COLO829 (cell line): ENCODE measurements around the gene ADARB2.

Experiments
- DNase-seq: peaks from one replicate; pipeline ENCODE4 v3.0.0; 2012; ENCODE audit warnings: low spot score

The ADARB2 gene

GRCh38 chr10:1394155-1394912 is 343.0 kb downstream of the ADARB2 start:
- no peak for DNase-seq

GRCh38 chr10:1393481-1393880 is 343.8 kb downstream of the ADARB2 start:
- no peak for DNase-seq

- no peak for DNase-seq
Observed at GRCh38 chr10:1392127-1392526, 345.2 kb downstream of the ADARB2 start.

GRCh38 chr10:1390200-1390599 is 347.1 kb downstream of the ADARB2 start:
- DNase-seq = no peak

GRCh38 chr10:1384026-1384425 is 353.3 kb downstream of the ADARB2 start:
- DNase-seq = no peak

GRCh38 chr10:1382711-1383110 is 354.6 kb downstream of the ADARB2 start:
- DNase-seq = no peak

- no peak for DNase-seq
Observed at GRCh38 chr10:1381339-1381738, 356.0 kb downstream of the ADARB2 start.

- DNase-seq = no peak
Observed at GRCh38 chr10:1380088-1380671, 357.1 kb downstream of the ADARB2 start.

- DNase-seq = peak; percentile 13
Observed at GRCh38 chr10:1379601-1380000, 357.7 kb downstream of the ADARB2 start.

GRCh38 chr10:1378473-1378872 is 358.9 kb downstream of the ADARB2 start:
- no peak for DNase-seq

GRCh38 chr10:1377740-1378397 is 359.5 kb downstream of the ADARB2 start:
- DNase-seq = no peak

- DNase-seq = no peak
Observed at GRCh38 chr10:1377231-1377630, 360.1 kb downstream of the ADARB2 start.

- DNase-seq = no peak
Observed at GRCh38 chr10:1376384-1376945, 360.9 kb downstream of the ADARB2 start.

GRCh38 chr10:1375346-1376170 is 361.8 kb downstream of the ADARB2 start:
- DNase-seq = no peak

- DNase-seq = no peak
Observed at GRCh38 chr10:1374511-1375345, 362.6 kb downstream of the ADARB2 start.

GRCh38 chr10:1373287-1373686 is 364.0 kb downstream of the ADARB2 start:
- no peak for DNase-seq

GRCh38 chr10:1372212-1372611 is 365.1 kb downstream of the ADARB2 start:
- no peak for DNase-seq

- no peak for DNase-seq
Observed at GRCh38 chr10:1370298-1370697, 367.0 kb downstream of the ADARB2 start.

GRCh38 chr10:1369665-1370064 is 367.7 kb downstream of the ADARB2 start:
- DNase-seq = peak; percentile 35

- no peak for DNase-seq
Observed at GRCh38 chr10:1369197-1369596, 368.1 kb downstream of the ADARB2 start.

- DNase-seq = peak; percentile 33
Observed at GRCh38 chr10:1368842-1369171, 368.5 kb downstream of the ADARB2 start.
